GM12801 (cell line): ENCODE measurements around the gene OR56A3.

Experiments used
- CTCF ChIP-seq: IDR thresholded peaks from one replicate; pipeline ENCODE4 v1.5.1; 2011; ENCODE audit warnings: control low read depth; ENCODE audit not compliant: insufficient read length; ENCODE audit errors: extremely low read depth

OR56A3 gene

GRCh38 chr11:5941951-5942350 lies at the start of gene OR56A3:
TSS of gene OR56A3 (plus strand) at chr11:5942251. CDS start at chr11:5947347, 5,096 bp downstream.
- TF ChIP-seq CTCF, result no peak

- TF ChIP-seq CTCF, result no peak
These were observed 49.1 kb upstream of the OR56A3 start, which contains the start of gene OR52E5 for GRCh38 chr11:5892908-5893307. TSS of gene OR52E5 (plus strand) at chr11:5893208. CDS start at chr11:5900777, 7,569 bp downstream.

- no peak for TF ChIP-seq CTCF
These were observed 42.5 kb upstream of the OR56A3 start for GRCh38 chr11:5899534-5899933.

GRCh38 chr11:5910540-5910939 lies 31.5 kb upstream of the OR56A3 start:
- TF ChIP-seq CTCF, result no peak

GRCh38 chr11:5922749-5923426 lies 19.2 kb upstream of the OR56A3 start:
- no peak for TF ChIP-seq CTCF

GRCh38 chr11:5923427-5923776 lies 18.6 kb upstream of the OR56A3 start:
- no peak for TF ChIP-seq CTCF

GRCh38 chr11:5923794-5924193 lies 18.3 kb upstream of the OR56A3 start:
- no peak for TF ChIP-seq CTCF
